ENCODE measurements around the gene TPST2.

TPST2 gene

GRCh38 chr22:26481112-26481693, 108.7 kb downstream of the TPST2 start:
- Histone ChIP-seq H3K9me3 (ENCODE audit: insufficient read depth, low read length) (no peaks in the 10 kb centered on the region), H3K4me3 (ENCODE audit: insufficient read length, low read depth) (no peak overlapping the region), H3K9ac (ENCODE audit: insufficient read length, low read depth) (no peak overlapping the region), H3K27me3 (ENCODE audit: insufficient read depth, insufficient read length) (no peaks in the 10 kb centered on the region), H3K36me3 (ENCODE audit: insufficient read depth, insufficient read length, low read length) (peaks cover 52% of the 10 kb centered on the region), H3K4me1 (ENCODE audit: insufficient read depth, insufficient read length) (no peaks in the 10 kb centered on the region)
- no peak for TF ChIP-seq ZNF274 (IDR thresholded peaks at IDR 0.05; ENCODE audit: low read depth, low read length)
- TF ChIP-seq SUZ12 (IDR thresholded peaks at IDR 0.05; ENCODE audit: extremely low read depth, insufficient read depth, insufficient read length), result no peak
- TF ChIP-seq YY1 (IDR thresholded peaks at IDR 0.05; ENCODE audit: insufficient read depth, insufficient read length), result no peak
- DNase-seq (ENCODE audit: low read depth, low spot score), result no peak

DNA sequence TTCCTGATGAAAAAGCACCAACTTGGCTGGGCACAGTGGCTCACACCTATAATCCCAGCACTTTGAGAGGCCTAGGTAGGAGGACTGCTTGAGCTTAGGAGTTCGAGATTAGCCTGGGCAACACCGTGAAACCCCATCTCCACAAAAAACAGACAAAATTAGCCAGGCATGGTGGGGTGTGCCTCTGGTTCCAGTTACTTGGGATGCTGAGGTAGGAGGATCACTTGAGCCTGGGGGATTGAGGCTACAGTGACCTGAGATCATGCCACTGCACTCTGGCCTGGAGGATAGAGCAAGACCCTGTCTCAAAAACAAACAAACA, 109.4 kb downstream of the TPST2 start:
- H3K9me3 ChIP-seq (ENCODE audit: insufficient read depth, low read length), result no peaks in the 10 kb centered on the region
- no peak overlapping the region for H3K4me3 ChIP-seq (ENCODE audit: insufficient read length, low read depth)
- H3K4me1 ChIP-seq (ENCODE audit: insufficient read depth, insufficient read length), result no peaks in the 10 kb centered on the region
- H3K36me3 ChIP-seq (ENCODE audit: insufficient read depth, insufficient read length, low read length), result peaks cover 51% of the 10 kb centered on the region
- no peak for DNase-seq (ENCODE audit: low read depth, low spot score)
- TF ChIP-seq SUZ12 (IDR thresholded peaks at IDR 0.05; ENCODE audit: extremely low read depth, insufficient read depth, insufficient read length) (no peak), YY1 (IDR thresholded peaks at IDR 0.05; ENCODE audit: insufficient read depth, insufficient read length) (no peak), ZNF274 (IDR thresholded peaks at IDR 0.05; ENCODE audit: low read depth, low read length) (no peak)
- no peak overlapping the region for H3K9ac ChIP-seq (ENCODE audit: insufficient read length, low read depth)
- no peaks in the 10 kb centered on the region for H3K27me3 ChIP-seq (ENCODE audit: insufficient read depth, insufficient read length)

- no peak for DNase-seq (ENCODE audit: low read depth, low spot score)
- Histone ChIP-seq H3K9me3 (ENCODE audit: insufficient read depth, low read length) (no peaks in the 10 kb centered on the region), H3K36me3 (ENCODE audit: insufficient read depth, insufficient read length, low read length) (peaks cover 48% of the 10 kb centered on the region), H3K9ac (ENCODE audit: insufficient read length, low read depth) (peak overlapping the region; percentile 25), H3K4me1 (ENCODE audit: insufficient read depth, insufficient read length) (no peaks in the 10 kb centered on the region), H3K4me3 (ENCODE audit: insufficient read length, low read depth) (no peak overlapping the region), H3K27me3 (ENCODE audit: insufficient read depth, insufficient read length) (no peaks in the 10 kb centered on the region)
- TF ChIP-seq SUZ12 (IDR thresholded peaks at IDR 0.05; ENCODE audit: extremely low read depth, insufficient read depth, insufficient read length) (no peak), YY1 (IDR thresholded peaks at IDR 0.05; ENCODE audit: insufficient read depth, insufficient read length) (no peak), ZNF274 (IDR thresholded peaks at IDR 0.05; ENCODE audit: low read depth, low read length) (no peak)
Measured at GRCh38 chr22:26479792-26480610, 109.9 kb downstream of the TPST2 start.

DNA sequence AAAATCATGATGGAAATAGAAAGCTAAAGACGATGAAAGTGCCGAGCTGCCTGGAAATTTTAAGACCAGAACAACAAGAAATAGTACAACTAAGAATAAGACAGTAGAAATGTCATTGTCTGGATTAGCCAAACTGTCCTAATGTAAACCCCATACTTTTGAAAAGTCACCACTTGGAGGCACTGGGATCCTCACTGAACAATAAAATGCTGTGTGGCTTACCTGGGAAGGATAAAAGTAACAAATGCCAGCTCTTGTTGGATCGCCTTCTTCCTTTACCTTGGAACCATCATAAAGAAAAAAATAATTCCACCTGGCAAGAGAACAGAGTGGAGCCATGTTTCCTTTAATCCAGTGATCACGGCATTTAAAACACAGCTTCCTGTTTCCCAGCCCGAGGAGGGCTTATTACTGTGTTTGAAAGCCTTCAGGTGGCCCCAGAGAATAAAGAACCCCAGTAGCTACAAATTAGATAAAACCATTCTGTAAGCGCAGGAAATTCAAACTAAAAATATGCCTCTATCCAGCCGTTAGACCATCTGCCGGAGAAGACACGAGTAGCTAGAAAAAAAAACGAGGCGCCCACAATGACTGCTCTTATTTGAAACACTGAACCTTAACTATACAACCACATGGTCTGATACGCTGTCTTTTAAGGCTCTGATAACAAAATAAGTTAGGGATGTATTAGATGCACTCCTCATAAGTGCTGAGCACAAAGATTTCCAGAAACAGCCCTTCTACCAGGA, 110.7 kb downstream of the TPST2 start:
- H3K9ac ChIP-seq (ENCODE audit: insufficient read length, low read depth), result peak overlapping the region; percentile 25
- no peaks in the 10 kb centered on the region for H3K4me1 ChIP-seq (ENCODE audit: insufficient read depth, insufficient read length)
- TF ChIP-seq YY1 (IDR thresholded peaks at IDR 0.05; ENCODE audit: insufficient read depth, insufficient read length), result no peak
- TF ChIP-seq SUZ12 (IDR thresholded peaks at IDR 0.05; ENCODE audit: extremely low read depth, insufficient read depth, insufficient read length), result no peak
- TF ChIP-seq ZNF274 (IDR thresholded peaks at IDR 0.05; ENCODE audit: low read depth, low read length), result no peak
- no peak for DNase-seq (ENCODE audit: low read depth, low spot score)
- H3K9me3 ChIP-seq (ENCODE audit: insufficient read depth, low read length), result no peaks in the 10 kb centered on the region
- H3K4me3 ChIP-seq (ENCODE audit: insufficient read length, low read depth), result no peak overlapping the region
- H3K36me3 ChIP-seq (ENCODE audit: insufficient read depth, insufficient read length, low read length), result peaks cover 49% of the 10 kb centered on the region
- no peaks in the 10 kb centered on the region for H3K27me3 ChIP-seq (ENCODE audit: insufficient read depth, insufficient read length)

DNA sequence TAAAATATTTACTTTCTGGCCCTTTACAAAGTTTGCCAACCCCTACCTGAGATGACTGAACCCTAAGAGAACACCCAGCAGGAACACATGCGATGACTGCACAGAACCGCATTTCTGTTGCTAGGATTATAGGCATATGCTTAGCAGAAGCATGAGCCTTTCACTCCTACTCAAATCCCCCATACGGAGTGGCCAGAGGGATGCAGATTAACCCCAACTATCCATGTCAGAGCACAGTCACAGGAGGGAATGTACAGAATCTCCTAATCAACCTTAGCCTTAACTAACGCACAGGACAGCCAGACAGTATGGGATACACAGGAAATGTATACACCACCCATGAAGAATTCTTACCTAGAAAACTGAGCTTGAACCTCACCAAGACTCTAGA, 112.6 kb downstream of the TPST2 start:
- Histone ChIP-seq H3K36me3 (ENCODE audit: insufficient read depth, insufficient read length, low read length) (peaks cover 60% of the 10 kb centered on the region), H3K4me1 (ENCODE audit: insufficient read depth, insufficient read length) (no peaks in the 10 kb centered on the region), H3K9ac (ENCODE audit: insufficient read length, low read depth) (no peak overlapping the region), H3K4me3 (ENCODE audit: insufficient read length, low read depth) (no peak overlapping the region), H3K9me3 (ENCODE audit: insufficient read depth, low read length) (no peaks in the 10 kb centered on the region), H3K27me3 (ENCODE audit: insufficient read depth, insufficient read length) (no peaks in the 10 kb centered on the region)
- no peak for TF ChIP-seq SUZ12 (IDR thresholded peaks at IDR 0.05; ENCODE audit: extremely low read depth, insufficient read depth, insufficient read length)
- no peak for TF ChIP-seq YY1 (IDR thresholded peaks at IDR 0.05; ENCODE audit: insufficient read depth, insufficient read length)
- TF ChIP-seq ZNF274 (IDR thresholded peaks at IDR 0.05; ENCODE audit: low read depth, low read length), result no peak
- no peak for DNase-seq (ENCODE audit: low read depth, low spot score)

- Histone ChIP-seq H3K9me3 (ENCODE audit: insufficient read depth, low read length) (no peaks in the 10 kb centered on the region), H3K36me3 (ENCODE audit: insufficient read depth, insufficient read length, low read length) (peaks cover 61% of the 10 kb centered on the region), H3K4me1 (ENCODE audit: insufficient read depth, insufficient read length) (no peaks in the 10 kb centered on the region), H3K4me3 (ENCODE audit: insufficient read length, low read depth) (no peak overlapping the region), H3K27me3 (ENCODE audit: insufficient read depth, insufficient read length) (no peaks in the 10 kb centered on the region), H3K9ac (ENCODE audit: insufficient read length, low read depth) (no peak overlapping the region)
- TF ChIP-seq SUZ12 (IDR thresholded peaks at IDR 0.05; ENCODE audit: extremely low read depth, insufficient read depth, insufficient read length), result no peak
- TF ChIP-seq YY1 (IDR thresholded peaks at IDR 0.05; ENCODE audit: insufficient read depth, insufficient read length), result no peak
- TF ChIP-seq ZNF274 (IDR thresholded peaks at IDR 0.05; ENCODE audit: low read depth, low read length), result no peak
- no peak for DNase-seq (ENCODE audit: low read depth, low spot score)
Measured at GRCh38 chr22:26476705-26477340, 113.1 kb downstream of the TPST2 start.
